Measurements from ENCODE around the gene ARHGAP10.
"Not testable (repeated sequence)": the region's sequence is repeated elsewhere in the genome, so short reads cannot be mapped to it uniquely, and the experiment has no call there.

Gene ARHGAP10

GRCh38 chr4:148076964-148077363, 345.1 kb downstream of the ARHGAP10 start:
- no peak for DNase-seq

- no peak for DNase-seq
These were observed 345.7 kb downstream of the ARHGAP10 start for GRCh38 chr4:148077581-148077980.

GRCh38 chr4:148078061-148078460, 346.2 kb downstream of the ARHGAP10 start:
- DNase-seq: no peak

GRCh38 chr4:148079961-148080360, 348.1 kb downstream of the ARHGAP10 start:
- DNase-seq: no peak

GRCh38 chr4:148081267-148081666, 349.4 kb downstream of the ARHGAP10 start:
- no peak for DNase-seq

GRCh38 chr4:148081745-148082144, 349.9 kb downstream of the ARHGAP10 start:
- DNase-seq: no peak

- DNase-seq: not testable (repeated sequence)
These were observed 351.2 kb downstream of the ARHGAP10 start for GRCh38 chr4:148083073-148083472.

GRCh38 chr4:148089624-148090023, 357.7 kb downstream of the ARHGAP10 start:
- DNase-seq: no peak

- no peak for DNase-seq
These were observed 358.1 kb downstream of the ARHGAP10 start for GRCh38 chr4:148090029-148090428.

- no peak for DNase-seq
These were observed 358.9 kb downstream of the ARHGAP10 start for GRCh38 chr4:148090503-148091476.

- DNase-seq: no peak
These were observed 360.0 kb downstream of the ARHGAP10 start for GRCh38 chr4:148091896-148092295.

- no peak for DNase-seq
These were observed 360.6 kb downstream of the ARHGAP10 start for GRCh38 chr4:148092316-148093014.

- DNase-seq: no peak
These were observed 361.2 kb downstream of the ARHGAP10 start for GRCh38 chr4:148093065-148093464.

- DNase-seq: no peak
These were observed 362.3 kb downstream of the ARHGAP10 start for GRCh38 chr4:148094149-148094548.

- DNase-seq: no peak
These were observed 363.5 kb downstream of the ARHGAP10 start for GRCh38 chr4:148095346-148095923.

GRCh38 chr4:148097801-148098200, 365.9 kb downstream of the ARHGAP10 start:
- no peak for DNase-seq

GRCh38 chr4:148101235-148101634, 369.3 kb downstream of the ARHGAP10 start:
- DNase-seq: no peak

GRCh38 chr4:148101790-148102189, 369.9 kb downstream of the ARHGAP10 start:
- DNase-seq: no peak

- no peak for DNase-seq
These were observed 371.9 kb downstream of the ARHGAP10 start for GRCh38 chr4:148103597-148104355.

GRCh38 chr4:148108766-148109165, 376.9 kb downstream of the ARHGAP10 start:
- DNase-seq: no peak

- no peak for DNase-seq
These were observed 377.3 kb downstream of the ARHGAP10 start for GRCh38 chr4:148109216-148109615.

GRCh38 chr4:148110169-148110568, 378.3 kb downstream of the ARHGAP10 start:
- DNase-seq: no peak

Measured in NCI-H1694 treated with DMSO at 0.1 percent for 48 hours (cell line).